ENCODE measurements around the gene BOC. TPM values are rescaled to one million over a fixed set of nuclear protein-coding genes. Genes with fewer than 3 reads are reported as not detected.

BOC gene
- total and polyA plus RNA-seq, 2 donors (not counting 3 experiments of a cell fraction or from before 2014, with no cell fraction given): 0.07 TPM; not detected in 1

GRCh38 chr3:113310960-113311359, 99.6 kb downstream of the BOC start:
- no peak for TF ChIP-seq FOS (IDR thresholded peaks at IDR 0.05; ENCODE audit: borderline replicate concordance, insufficient read depth, low read length)
- TF ChIP-seq GATA2 (IDR thresholded peaks at IDR 0.05; ENCODE audit: insufficient read depth, insufficient read length, low read depth, low read length): no peak
- TF ChIP-seq POLR2A (IDR thresholded peaks at IDR 0.05; ENCODE audit: low read depth, low read length): no peak
- no peak for TF ChIP-seq MAX (IDR thresholded peaks at IDR 0.05; ENCODE audit: insufficient read depth, insufficient read length)
- no peak for TF ChIP-seq EZH2 (IDR thresholded peaks at IDR 0.05; ENCODE audit: borderline replicate concordance, low read depth, low read length, severe bottlenecking)
- TF ChIP-seq POLR2AphosphoS5 (IDR thresholded peaks at IDR 0.05; ENCODE audit: insufficient read depth, low read depth, low read length): no peak
- TF ChIP-seq MYC (IDR thresholded peaks at IDR 0.05; ENCODE audit: low read depth, low read length): no peak
- TF ChIP-seq CTCF (IDR thresholded peaks at IDR 0.05; ENCODE audit: extremely low read depth in 1 of 2, insufficient read depth in 1 of 2, low read depth in 1 of 2, low read length in 2 of 2): no peak
- no peak for TF ChIP-seq JUN (IDR thresholded peaks at IDR 0.05; ENCODE audit: borderline replicate concordance, insufficient read depth, insufficient read length, low read depth)
- intact Hi-C loops (cut with micrococcal nuclease): no loop called here
- H3K4me1 ChIP-seq (ENCODE audit: control insufficient read depth, extremely low read depth, insufficient read depth, low read length): no peaks in the 10 kb centered on the region
- no peaks in the 10 kb centered on the region for H3K79me2 ChIP-seq (ENCODE audit: control insufficient read depth, insufficient read depth, low read length)
- H3K27me3 ChIP-seq (ENCODE audit: control insufficient read depth in 2 of 2, insufficient read depth in 2 of 2, low read length in 2 of 2): no peaks in the 10 kb centered on the region
- no peaks in the 10 kb centered on the region for H3K9me3 ChIP-seq (replicated peaks; ENCODE audit: control insufficient read depth, insufficient read depth, low read length)
- DNase-seq (ENCODE audit: low read depth, low spot score) (no peak), FAIRE-seq (no peak)
- H3K4me2 ChIP-seq (ENCODE audit: insufficient read depth, low read length): no peak overlapping the region
- H3K9ac ChIP-seq (replicated peaks; ENCODE audit: extremely low read depth, insufficient read depth, low read length): no peak overlapping the region
- POLR2A ChIA-PET: no interaction called here
- H2AFZ ChIP-seq (ENCODE audit: low read depth, low read length): no peak overlapping the region
- H4K20me1 ChIP-seq (replicated peaks; ENCODE audit: control insufficient read depth, extremely low read depth, insufficient read depth, low read length): no peaks in the 10 kb centered on the region
- no peak overlapping the region for H3K27ac ChIP-seq (ENCODE audit: insufficient read depth, low read depth, low read length)
- no TSS peak for BruUV-seq (replicated peaks)
- CTCF ChIA-PET: no interaction called here
- no peak overlapping the region for H3K4me3 ChIP-seq (replicated peaks in 1 of 3; ENCODE audit: insufficient read depth in 1 of 3, low read depth in 1 of 3, low read length in 3 of 3)
- H3K9me1 ChIP-seq (replicated peaks; ENCODE audit: control insufficient read depth, extremely low read depth, insufficient read depth, low read length): no peaks in the 10 kb centered on the region
- no peaks in the 10 kb centered on the region for H3K36me3 ChIP-seq (ENCODE audit: control insufficient read depth in 2 of 2, extremely low read depth in 1 of 2, insufficient read depth in 2 of 2, low read length in 2 of 2)
- dilution Hi-C loops (cut with MboI; ENCODE audit: extremely low pct_ligation_motif_present, low sequenced_read_pairs): no loop called here

All from endothelial cell of umbilical vein (primary cell).